Measurements from ENCODE around the gene ACADS.
A peak's percentile ranks its signal among the peaks of the same experiment; 100 is the strongest.
"Not testable (repeated sequence)": the region's sequence is repeated elsewhere in the genome, so short reads cannot be mapped to it uniquely, and the experiment has no call there.

The ACADS gene

DNA sequence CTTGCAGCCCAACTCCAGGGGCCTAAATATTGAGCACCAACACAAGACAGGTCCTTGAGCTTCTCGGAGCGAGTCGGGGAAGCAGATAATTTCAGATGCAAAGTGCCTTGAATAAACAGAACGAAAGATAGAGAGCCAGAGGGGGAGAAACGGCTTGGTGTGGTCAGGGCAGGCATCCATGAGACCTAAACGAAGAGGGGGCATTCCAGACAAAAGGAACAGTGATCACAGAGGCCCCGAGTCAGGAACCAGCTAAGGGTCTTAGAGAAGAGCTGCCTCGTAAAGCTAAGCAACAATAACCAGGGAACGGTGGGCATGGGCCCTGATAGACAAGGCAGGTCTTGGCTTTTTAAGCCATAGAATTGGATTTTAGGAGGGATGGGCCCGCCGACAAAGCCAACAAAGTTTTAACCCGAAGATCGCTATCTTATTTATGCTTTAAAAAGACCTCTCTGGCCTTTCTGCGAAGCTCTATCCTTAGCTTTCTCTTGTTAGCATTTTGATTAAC is 421 bp upstream of the ACADS start:
- TF ChIP-seq, protein P1, sequence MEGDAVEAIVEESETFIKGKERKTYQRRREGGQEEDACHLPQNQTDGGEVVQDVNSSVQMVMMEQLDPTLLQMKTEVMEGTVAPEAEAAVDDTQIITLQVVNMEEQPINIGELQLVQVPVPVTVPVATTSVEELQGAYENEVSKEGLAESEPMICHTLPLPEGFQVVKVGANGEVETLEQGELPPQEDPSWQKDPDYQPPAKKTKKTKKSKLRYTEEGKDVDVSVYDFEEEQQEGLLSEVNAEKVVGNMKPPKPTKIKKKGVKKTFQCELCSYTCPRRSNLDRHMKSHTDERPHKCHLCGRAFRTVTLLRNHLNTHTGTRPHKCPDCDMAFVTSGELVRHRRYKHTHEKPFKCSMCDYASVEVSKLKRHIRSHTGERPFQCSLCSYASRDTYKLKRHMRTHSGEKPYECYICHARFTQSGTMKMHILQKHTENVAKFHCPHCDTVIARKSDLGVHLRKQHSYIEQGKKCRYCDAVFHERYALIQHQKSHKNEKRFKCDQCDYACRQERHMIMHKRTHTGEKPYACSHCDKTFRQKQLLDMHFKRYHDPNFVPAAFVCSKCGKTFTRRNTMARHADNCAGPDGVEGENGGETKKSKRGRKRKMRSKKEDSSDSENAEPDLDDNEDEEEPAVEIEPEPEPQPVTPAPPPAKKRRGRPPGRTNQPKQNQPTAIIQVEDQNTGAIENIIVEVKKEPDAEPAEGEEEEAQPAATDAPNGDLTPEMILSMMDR (IDR thresholded peaks at IDR 0.05; ENCODE audit: insufficient read depth, low read length, missing control alignments), result no peak
- POLR2A ChIA-PET, result no interaction called here
- DNase-seq (ENCODE audit: low read depth, low spot score), result no peak
- CTCF ChIA-PET, result interaction anchor here (0.8 to 1.5 kb wide), 6 partner anchors 11 to 255 kb away, joined by 3 to 7 read pairs (median 5); no protein-coding TSS in a partner anchor
- peak overlapping the region; percentile 73 for H3K4me3 ChIP-seq (ENCODE audit: low read depth, low read length)

DNA sequence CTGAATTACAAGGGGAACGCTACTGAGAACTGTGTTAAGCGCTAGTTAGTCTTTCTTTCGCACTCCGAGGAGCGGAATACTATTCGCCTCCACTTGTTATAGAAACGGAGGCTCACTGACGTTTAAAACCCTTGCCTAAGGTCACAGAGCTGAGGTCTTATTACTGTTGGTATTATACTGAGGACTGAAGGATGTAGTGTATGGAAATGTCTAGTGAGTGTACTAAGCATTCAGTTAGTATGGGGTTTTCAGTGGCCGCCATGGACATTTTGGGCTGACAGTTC is 826 bp downstream of the ACADS start:
- no peak for DNase-seq (ENCODE audit: low read depth, low spot score)
- H3K4me3 ChIP-seq (ENCODE audit: low read depth, low read length), result peak overlapping the region; percentile 73
- ChIA-PET POLR2A (no interaction called here), CTCF (no interaction called here)
- TF ChIP-seq, protein P1 (IDR thresholded peaks at IDR 0.05; ENCODE audit: insufficient read depth, low read length, missing control alignments), result no peak

DNA sequence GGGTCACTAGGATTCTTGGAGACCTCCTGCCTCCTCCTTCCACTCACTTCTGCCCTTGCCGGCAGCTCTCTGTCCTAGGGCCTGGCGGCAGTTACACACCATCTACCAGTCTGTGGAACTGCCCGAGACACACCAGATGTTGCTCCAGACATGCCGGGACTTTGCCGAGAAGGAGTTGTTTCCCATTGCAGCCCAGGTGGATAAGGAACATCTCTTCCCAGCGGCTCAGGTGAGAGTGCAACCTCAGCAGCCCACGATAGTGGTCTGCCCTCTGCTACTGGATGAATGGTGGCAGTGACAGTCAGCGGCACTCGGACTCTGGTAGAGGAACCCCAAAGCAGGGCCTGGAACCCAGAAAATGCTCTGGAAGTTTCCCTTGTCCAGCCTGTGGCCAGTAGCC is 1.3 kb downstream of the ACADS start:
- H3K4me3 ChIP-seq (ENCODE audit: low read depth, low read length), result no peak overlapping the region
- ChIA-PET POLR2A (no interaction called here), CTCF (no interaction called here)
- TF ChIP-seq, protein P1 (IDR thresholded peaks at IDR 0.05; ENCODE audit: insufficient read depth, low read length, missing control alignments), result no peak
- no peak for DNase-seq (ENCODE audit: low read depth, low spot score)

- DNase-seq (ENCODE audit: low read depth, low spot score); CTCF ChIA-PET; POLR2A ChIA-PET; H3K4me3 ChIP-seq (ENCODE audit: low read depth, low read length): not testable (repeated sequence)
Measured at GRCh38 chr12:120732198-120732597, 6.6 kb downstream of the ACADS start.

DNA sequence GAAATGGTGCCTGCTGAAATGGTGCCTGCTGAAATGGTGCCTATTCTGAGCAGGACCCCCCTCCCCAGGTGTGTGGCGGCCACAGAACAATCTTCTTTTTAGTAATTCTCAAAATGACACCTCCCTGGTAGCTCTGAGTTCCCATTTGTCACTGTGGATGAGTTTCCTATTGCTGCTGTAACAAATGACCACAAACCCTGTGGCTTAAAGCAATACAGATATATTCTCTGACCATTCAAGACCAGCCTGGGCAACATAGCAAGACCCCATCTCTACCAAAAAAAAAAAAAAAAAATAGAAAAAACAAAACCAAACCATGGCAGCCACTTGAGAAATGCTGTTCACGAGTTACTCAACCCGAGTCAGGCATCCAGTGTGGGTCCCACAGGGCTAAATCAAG is 7.9 kb downstream of the ACADS start:
- ChIA-PET POLR2A (no interaction called here), CTCF (no interaction called here)
- H3K4me3 ChIP-seq (ENCODE audit: low read depth, low read length), result no peak overlapping the region
- no peak for DNase-seq (ENCODE audit: low read depth, low spot score)
- TF ChIP-seq, protein P1 (IDR thresholded peaks at IDR 0.05; ENCODE audit: insufficient read depth, low read length, missing control alignments), result no peak

DNA sequence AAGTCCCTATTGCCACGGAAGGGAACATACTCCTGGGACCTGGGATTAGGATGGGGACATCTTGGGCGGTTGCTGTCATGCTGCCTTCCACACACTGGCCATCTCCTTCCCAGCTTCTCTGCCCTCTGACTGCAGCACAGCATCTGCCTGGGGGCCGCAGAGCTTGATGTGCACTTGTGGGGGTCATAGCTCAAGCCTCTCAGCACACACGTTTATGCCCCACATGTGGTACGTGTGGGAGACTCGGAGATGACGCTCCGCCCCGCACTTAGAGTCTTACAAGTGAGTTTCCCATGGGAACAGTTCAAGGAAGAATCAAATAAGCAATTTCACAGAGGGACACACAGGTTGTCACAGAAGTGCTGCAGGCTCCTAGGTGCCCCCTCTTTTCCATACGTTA is 8.6 kb downstream of the ACADS start:
- no peak overlapping the region for H3K4me3 ChIP-seq (ENCODE audit: low read depth, low read length)
- TF ChIP-seq, protein P1 (IDR thresholded peaks at IDR 0.05; ENCODE audit: insufficient read depth, low read length, missing control alignments), result no peak
- ChIA-PET POLR2A (no interaction called here), CTCF (no interaction called here)
- DNase-seq (ENCODE audit: low read depth, low spot score), result no peak

DNA sequence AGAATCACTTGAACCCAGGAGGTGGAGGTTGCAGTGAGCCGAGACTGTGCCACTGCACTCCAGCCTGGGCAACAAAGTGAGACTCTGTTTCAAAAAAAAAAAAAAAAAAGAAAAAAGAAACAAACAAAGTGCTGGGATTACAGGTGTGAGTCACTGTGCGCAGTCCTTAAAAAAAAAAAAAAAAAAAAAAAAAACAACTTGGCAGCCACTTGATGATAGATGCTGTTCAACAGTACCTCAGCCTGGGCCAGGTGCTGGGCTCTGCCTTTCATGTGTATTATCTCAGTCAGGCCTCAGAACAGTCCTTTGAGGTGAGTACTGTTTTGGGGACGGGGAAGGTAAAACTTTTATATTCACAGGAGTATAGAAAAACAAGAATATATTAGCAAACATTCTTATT is 9.6 kb downstream of the ACADS start:
- DNase-seq (ENCODE audit: low read depth, low spot score), result no peak
- ChIA-PET CTCF (no interaction called here), POLR2A (no interaction called here)
- no peak overlapping the region for H3K4me3 ChIP-seq (ENCODE audit: low read depth, low read length)
- TF ChIP-seq, protein P1 (IDR thresholded peaks at IDR 0.05; ENCODE audit: insufficient read depth, low read length, missing control alignments), result no peak

Data from AG04449 (cell line).